GM18873 (cell line): ENCODE measurements around the gene FAM156B.
A peak's percentile ranks its signal among the peaks of the same experiment; 100 is the strongest.
"Not testable (repeated sequence)": the region's sequence is repeated elsewhere in the genome, so short reads cannot be mapped to it uniquely, and the experiment has no call there.

Experiments used
- ATAC-seq: cut with Tn5 transposase; IDR thresholded peaks from one replicate; pipeline ENCODE4 v1.9.1; 2021; ENCODE audit warnings: mild to moderate bottlenecking, moderate library complexity, moderate number of reproducible peaks; ENCODE audit not compliant: unreplicated experiment, low FRiP score

Gene FAM156B, protein sequence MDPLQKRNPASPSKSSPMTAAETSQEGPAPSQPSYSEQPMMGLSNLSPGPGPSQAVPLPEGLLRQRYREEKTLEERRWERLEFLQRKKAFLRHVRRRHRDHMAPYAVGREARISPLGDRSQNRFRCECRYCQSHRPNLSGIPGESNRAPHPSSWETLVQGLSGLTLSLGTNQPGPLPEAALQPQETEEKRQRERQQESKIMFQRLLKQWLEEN

GRCh38 chrX:52896855-52897709 is at the start of gene FAM156B:
Gene FAM156B, plus strand, starts transcription at chrX:52897330. Its CDS starts 9,896 bp downstream, at chrX:52907226.
- peak; percentile 68 for ATAC-seq

DNA sequence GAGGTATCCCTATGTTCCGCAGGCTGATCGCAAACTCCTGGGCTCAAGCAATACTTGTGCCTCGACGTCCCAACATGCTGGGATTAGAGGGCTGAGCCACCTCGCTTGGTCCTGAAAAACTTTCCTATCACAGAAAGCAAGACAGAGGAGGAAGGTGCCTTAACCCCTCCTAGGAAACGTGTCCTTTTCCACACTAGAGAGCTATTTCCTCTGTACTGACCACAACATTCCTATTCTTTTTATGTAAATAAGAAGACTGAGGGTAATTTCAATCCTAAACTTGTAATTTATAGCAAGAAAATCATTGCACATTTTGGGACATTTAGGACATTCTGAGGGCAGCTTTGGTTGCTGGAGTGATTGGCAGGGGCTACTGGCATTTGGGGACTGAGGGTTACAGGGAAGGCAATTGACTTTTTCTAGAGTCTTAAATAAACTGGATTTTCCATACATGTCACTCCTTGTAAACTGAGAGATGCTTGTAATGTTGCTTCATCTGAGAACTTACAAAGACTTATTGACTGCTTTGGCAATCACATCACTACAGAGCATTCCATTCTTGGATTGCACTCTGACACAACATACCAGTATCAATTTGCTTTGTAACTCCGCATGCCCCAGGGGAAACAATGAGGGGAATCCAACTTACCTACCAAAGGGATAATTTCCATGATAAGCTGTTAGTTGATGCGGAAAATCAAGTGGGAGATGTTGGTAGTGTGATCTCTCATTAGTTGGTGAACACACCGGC is 44.8 kb upstream of the FAM156B start:
- ATAC-seq = no peak

- ATAC-seq = not testable (repeated sequence)
These were observed 40.1 kb upstream of the FAM156B start for GRCh38 chrX:52856991-52857525.

DNA sequence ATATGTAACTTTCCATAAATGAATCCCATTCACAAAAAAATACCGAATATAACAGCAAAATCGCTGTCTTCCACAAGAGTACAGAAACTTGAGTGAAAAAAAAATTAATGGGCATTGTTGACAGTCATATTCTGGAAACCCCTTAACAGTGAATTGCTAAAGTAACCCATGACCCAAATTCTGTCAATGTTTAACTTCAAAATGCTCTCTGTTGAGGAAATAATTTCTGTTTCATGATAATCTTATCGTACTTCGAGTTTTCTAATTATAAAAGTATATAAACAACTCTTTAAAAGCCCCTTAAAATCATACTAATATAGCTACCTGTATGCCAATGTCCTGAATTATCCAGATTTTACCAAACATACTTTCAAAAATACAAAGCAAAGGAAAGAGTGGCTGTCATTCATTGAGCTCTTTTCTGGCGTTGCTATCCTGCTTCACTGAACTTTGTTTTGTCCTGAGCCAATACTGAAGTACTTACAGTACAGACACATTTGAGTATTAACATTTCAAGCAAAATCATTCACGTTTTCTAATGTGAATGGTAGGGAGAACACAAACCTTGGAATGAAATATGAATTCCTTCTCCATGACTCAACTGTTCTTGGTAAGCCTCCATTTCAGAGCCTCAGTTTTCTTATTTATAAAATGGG is 31.7 kb upstream of the FAM156B start:
- no peak for ATAC-seq

DNA sequence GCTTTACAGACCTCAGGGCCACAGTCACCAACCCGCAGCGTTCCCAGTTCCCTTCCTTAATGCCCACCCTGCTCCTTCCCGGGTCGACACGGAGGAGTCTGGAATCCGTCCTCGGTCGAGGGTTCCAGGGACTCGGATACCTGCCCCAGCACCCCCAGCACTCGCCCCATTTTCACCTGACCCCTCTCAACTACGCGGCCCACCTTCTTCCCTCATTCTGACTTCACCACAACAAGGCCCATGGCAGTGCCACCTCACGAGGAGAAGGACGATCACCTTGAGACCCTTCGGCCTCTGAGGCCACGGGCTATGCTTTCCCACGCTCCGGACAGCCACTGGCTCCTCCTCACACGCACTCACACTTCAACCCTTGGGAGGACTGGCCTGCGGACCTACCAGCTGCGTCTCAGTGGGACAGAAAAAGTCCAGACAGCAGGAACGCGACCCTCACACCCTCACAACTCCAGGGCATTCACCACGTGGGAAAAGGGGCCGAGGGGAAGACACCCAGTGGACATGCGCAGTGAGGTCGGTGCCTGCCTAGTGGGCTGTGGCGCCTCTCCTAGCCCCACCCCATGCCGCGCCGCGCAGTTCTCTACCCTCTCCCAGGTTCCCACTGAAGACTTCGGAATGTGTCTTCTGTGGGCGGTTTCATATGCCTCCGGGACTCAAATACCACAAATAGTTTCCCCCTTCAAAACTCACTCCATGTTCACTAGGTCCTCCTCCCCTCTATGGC is 29.4 kb upstream of the FAM156B start, which contains the start of gene XAGE3:
Gene XAGE3, minus strand, starts transcription at position 474 of the 739 bp plus-strand sequence. CDS start 950 bp downstream, outside the sequence.
- ATAC-seq = no peak

- ATAC-seq = no peak
These were observed 27.1 kb upstream of the FAM156B start for GRCh38 chrX:52870046-52870445.

GRCh38 chrX:52873825-52874224 is 23.3 kb upstream of the FAM156B start:
- not testable (repeated sequence) for ATAC-seq

GRCh38 chrX:52874661-52875060 is 22.5 kb upstream of the FAM156B start:
- no peak for ATAC-seq

DNA sequence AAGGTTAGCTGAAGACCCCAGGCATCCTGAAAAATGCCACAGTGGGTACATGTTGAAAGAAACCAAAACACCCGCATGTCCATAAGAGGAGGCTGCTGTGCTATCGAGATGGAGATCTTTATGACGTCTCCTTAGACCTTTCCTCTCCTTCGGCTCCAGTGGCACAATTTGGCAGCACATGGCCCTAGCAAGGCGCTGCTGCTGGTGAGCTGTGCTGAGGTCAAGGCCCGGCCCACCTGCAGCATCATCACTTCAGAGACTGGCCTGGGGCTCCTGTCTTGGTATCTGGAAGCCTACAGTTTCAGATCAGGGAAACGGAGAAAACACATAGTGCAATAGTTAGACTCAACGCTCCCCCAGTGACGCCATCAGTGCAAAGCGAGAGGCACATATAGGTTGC is 21.7 kb upstream of the FAM156B start:
- not testable (repeated sequence) for ATAC-seq

GRCh38 chrX:52876386-52876785 is 20.7 kb upstream of the FAM156B start:
- ATAC-seq = not testable (repeated sequence)

GRCh38 chrX:52887459-52887858 is 9.7 kb upstream of the FAM156B start:
- ATAC-seq = not testable (repeated sequence)

DNA sequence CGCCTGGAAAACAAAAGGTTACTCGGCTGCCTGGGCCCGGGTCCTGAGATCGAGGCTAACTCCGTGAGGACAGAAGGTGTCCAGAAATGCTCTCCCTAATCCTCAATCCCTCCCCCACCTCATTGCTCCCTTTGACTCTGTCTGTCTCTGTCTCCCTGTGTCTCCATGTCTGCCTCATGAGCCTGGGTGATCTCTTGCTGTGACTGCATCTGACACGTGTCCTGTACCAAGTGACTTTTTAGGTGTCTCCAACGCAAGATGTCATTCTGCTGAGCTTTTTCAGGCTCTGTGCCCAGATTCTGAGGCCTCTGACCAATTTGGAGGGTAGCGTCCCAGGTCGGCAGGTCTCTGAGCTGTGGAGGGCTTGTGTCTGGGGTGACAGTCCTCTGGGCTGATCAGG is 9.0 kb upstream of the FAM156B start:
- ATAC-seq = not testable (repeated sequence)

DNA sequence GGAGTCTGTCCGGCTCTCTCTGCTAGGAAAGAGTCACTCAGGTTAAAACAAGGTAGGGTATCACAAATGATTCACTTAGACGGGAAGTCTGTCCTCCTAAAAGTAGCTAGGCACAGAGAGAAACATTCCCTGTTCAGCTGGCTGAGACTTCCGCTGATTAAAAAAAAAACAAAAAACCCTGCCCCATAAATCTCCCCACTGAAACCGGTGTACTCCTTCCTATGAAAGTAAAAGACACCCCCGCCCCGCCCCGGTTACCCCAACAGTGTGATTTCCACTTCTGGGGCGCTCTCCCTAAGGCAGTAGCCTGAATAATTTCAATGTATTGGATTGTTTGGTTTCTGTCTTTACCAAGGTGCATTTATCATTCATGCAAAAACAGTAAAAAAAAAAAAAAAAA is 692 bp upstream of the FAM156B start:
- ATAC-seq = peak; percentile 15

DNA sequence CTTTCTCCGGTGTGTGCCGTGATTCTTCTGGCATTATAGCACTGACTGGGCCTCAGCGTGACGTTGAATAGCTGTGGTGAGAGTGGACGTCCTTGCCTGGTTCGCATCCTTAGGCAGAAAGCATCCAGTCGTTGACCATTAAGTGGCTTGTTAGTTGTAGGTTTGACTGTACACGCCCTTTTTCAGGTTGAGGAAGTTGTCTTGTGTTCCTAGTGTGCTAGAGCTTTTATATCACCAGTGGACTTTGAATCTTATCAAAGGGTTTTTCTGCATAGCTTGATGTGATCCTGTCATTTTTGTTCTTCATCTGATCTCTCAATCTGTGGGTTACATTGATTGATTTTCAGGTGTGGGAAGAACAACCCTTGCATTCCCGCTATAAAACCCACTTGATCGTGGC is 8.4 kb downstream of the FAM156B start:
- ATAC-seq = not testable (repeated sequence)

DNA sequence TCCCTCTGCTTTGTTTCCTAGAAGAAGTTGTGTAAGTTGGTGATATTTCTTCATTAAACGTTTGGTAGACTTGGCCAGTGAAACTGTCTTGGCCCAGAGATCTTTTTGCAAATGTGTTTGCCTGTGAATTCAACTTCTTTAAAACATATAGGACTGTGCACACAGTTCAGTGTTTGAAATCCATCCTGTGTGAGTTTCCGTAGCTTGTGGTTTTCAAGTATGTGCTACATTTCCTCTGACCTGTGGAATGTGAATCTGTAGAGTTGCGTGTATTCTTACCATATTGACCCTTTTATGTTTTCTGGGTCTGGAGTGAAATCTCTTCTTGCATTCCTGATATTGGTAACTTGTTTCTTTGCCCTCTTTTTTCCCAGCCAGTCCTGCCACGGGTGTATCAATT is 8.9 kb downstream of the FAM156B start:
- ATAC-seq = not testable (repeated sequence)

GRCh38 chrX:52907137-52907536 is 10.0 kb downstream of the FAM156B start:
- ATAC-seq = not testable (repeated sequence)

GRCh38 chrX:52907900-52908299 is 10.8 kb downstream of the FAM156B start:
- ATAC-seq = not testable (repeated sequence)

DNA sequence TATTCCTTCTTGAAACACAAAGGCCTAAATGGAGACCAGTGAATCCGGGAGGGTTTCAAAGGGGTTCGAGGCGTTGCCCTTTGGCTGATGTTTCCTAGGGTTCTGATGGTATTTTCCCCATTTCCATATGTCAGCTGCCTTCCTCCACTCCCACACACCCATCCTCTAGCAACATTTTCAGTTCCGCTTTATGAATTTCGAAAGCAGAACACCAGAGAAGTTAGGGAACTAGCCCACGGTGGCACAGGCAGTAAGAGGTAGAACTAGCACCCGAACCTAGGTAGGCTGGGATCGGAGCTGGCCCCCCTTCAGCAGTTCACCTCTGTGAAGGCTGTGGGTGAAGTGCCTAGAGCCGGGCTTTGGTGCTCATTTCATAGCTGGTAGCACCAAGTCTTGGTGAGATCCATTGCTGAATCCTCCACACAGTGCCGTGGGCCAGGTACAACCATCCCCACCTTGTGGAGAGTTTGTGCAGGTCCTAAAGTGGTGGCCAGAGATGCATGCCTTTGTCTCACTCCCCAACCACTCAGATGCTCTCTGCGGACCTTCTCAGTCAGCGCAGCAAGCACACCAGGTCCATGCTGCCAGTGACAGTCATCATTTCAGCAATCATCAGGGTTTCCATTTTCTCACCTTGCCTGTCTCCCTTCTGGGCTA is 12.3 kb downstream of the FAM156B start:
- not testable (repeated sequence) for ATAC-seq

GRCh38 chrX:52913681-52914080 is 16.6 kb downstream of the FAM156B start:
- ATAC-seq = not testable (repeated sequence)
